HS-5 (cell line): ENCODE measurements around the gene MMP24.

Experiments
- DNase-seq: peaks from one replicate; pipeline ENCODE4 v3.0.0-alpha.2; 2012; ENCODE audit warnings: low read depth

MMP24 gene

DNA sequence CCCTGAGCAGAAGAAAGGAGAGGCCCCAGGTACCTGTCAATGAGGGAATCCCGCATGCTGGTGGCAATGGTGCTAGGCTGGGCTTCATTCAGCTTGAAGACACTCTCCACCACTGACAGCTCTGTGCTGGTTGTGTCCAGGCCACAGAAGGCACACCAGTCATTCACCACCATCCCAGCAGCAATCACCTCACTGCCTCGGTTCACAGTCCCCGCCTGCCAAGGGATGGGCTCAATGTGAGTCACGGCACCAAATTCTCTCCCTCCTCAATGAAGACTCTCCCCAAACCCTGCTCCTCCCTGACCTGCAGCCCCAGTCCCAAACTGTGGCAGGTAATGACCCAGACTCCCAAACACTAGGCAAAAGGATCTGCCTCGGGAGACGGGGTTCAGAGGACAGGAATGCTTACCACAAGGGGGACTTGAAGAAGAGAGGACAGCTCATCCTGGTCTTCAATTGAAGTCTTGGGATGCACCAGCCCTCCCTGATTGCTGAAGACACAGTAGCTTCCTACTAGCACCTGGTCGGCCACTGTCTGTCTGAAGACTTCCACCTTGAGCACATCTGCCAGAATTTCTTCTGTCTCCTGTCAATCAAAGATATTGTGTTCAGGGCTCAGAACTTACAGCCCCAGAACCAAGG is 53.2 kb downstream of the MMP24 start:
- DNase-seq, result no peak

- no peak for DNase-seq
These were observed 54.0 kb downstream of the MMP24 start for GRCh38 chr20:35280523-35280922.

GRCh38 chr20:35281506-35282101 is 55.1 kb downstream of the MMP24 start:
- no peak for DNase-seq

DNA sequence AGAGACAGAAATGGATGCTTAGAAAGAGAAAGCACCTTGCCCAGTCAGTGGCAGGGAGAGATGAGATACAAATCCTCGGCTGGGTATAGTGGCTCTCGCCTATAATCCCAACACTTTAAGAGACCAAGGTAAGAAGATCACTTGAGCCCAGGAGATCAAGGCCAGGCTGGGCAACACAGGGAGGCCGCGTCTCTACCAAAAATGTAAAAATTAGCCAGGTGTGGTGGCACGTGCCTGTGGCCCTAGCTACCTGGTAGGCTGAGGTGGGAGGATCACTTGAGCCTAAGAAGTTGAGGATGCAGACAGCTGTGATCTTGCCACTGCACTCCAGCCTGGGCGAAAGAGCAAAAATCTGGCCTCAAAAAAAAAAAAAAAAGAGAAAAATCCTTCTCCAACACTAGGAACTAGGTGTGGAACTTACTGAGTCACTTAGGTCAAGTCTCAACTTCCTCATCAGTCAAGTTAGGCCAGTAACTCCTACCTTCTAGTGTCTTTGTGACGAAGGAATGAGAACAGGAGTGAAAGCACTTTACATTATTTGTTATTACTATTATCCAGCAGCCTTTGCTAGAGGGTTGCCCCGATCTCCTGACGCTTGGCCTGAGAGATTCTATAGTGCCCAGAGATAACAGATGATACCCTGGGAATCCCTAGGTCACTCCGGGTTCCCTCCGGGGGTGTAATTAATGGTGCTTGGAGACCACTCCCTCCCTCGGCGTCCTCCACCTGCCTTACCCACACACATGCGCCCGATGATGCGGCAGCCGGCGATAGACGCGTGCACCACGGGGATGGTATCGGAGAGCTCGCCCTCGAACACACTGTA is 57.2 kb downstream of the MMP24 start:
- DNase-seq, result no peak

GRCh38 chr20:35284267-35284991 is 57.9 kb downstream of the MMP24 start, which contains the start of gene EIF6:
EIF6 (minus strand) TSS chr20:35284772; CDS start chr20:35284487, 285 bp downstream.
- no peak for DNase-seq

GRCh38 chr20:35284992-35285805 is 58.7 kb downstream of the MMP24 start:
- DNase-seq, result no peak

DNA sequence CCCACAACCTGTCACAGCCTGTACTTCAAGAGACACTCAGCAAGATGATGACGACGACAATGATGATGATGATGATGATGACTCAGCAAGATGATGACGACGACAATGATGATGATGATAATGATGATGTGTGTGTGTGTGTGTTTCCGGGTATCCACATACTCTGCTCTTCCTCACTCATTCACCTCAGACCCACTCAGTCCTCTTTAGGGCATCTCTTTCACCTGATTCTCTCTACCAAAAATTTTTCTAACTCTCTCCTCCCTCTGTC is 59.3 kb downstream of the MMP24 start:
- no peak for DNase-seq

DNA sequence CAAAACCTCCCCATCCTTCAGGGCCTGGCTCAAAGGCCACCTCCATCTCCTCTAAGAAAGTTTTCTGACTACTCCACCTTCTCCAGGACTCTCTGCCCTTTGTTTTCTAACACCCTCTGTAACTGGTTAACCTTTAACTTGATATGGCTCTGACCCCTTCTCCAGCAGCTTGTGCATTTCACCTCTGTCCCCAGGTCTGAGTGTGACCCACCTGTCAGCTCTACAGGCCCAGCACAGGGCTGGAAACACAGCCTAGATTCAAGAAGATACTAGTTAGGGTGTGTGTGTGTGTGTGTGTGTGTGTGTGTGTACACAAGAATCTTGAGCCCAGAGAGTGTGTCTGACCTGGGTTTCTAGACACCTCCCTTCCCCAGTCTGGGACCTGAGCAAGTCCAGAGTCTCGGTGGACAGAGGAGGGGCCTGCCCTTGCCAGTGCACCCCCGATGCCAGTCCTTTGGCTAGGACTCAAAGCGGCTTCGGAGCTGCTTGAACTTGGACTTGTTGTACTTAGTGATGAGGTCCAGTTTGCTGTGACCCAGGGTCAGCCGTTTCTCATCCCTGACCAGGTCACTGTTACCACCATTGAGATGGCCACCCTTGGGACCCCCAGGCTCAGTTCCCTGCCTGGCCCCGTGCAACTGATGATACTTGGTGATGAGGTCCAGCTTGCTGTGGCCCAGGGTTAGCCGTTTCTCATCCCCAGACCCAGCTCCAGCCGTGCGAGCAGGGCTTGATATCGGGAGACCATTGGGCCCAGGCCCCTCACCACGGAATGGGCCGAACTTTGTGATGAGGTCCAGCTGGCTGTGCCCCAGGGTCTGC is 59.8 kb downstream of the MMP24 start:
- no peak for DNase-seq

DNA sequence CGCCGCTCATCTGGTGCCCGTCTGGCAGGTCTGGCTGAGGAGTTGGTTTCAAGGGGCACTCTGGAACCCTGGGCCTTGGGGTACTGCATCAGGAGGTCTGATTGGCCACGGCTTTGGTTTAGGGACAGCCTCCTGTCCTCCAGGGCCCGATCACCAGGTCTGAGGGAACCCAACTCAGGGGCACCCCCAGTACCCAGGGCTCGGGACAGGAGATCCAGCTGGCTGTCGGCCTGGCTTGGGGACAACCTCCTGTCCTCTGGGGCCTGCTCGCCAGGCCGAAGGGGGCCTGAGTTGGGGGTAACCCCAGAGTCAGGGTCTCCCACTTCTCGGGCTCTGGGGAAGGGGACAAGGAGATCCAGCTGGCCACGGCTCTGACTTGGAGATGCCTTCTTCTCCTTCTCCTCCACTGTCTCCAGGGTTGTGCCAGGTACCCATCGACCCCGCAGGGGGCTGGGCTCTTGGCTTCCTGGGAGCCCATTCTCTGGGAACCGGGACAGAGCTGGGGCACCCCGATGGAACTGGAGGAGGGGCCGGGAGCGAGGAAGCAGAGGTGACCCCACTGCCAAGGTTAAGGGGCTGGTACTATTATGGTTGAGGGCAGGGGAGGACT is 60.5 kb downstream of the MMP24 start:
- DNase-seq, result no peak

- DNase-seq, result no peak
These were observed 61.2 kb downstream of the MMP24 start for GRCh38 chr20:35287509-35288324.

DNA sequence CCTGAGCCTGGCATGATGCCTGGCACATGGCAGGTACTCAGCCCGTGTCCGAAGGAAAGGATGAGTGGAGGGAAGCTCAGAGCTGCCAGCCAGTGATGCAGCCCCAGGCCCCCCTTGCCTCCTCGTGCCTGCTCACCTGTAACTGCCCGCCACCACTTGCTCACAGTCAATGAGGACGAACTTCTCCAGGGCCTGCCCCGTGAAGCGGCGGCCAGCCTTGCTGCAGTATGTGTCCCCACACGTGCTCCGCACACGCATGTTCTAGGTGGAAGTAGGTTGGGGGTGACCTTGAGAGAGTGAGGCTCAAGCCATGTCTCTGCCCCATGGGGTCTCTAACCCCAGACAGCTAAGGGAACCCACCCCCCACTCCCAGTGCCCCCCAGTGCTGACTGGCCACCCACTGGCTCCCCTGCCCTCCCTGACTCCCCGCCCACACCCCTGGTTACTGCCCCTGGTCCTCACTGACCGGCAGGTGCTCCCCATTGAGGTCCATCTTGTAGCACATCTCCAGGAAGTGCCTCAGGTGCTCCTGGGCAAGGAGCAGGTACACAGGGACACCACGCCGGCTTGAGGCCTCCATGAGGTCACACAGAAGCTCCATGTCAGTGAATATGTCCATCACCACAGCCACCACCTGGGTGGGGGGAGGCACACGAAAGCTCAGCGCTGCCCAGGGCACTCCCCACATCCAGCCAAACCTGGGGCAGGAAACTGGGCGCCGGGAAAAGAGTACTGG is 62.0 kb downstream of the MMP24 start:
- no peak for DNase-seq

- DNase-seq, result no peak
These were observed 63.8 kb downstream of the MMP24 start for GRCh38 chr20:35290186-35290886.

DNA sequence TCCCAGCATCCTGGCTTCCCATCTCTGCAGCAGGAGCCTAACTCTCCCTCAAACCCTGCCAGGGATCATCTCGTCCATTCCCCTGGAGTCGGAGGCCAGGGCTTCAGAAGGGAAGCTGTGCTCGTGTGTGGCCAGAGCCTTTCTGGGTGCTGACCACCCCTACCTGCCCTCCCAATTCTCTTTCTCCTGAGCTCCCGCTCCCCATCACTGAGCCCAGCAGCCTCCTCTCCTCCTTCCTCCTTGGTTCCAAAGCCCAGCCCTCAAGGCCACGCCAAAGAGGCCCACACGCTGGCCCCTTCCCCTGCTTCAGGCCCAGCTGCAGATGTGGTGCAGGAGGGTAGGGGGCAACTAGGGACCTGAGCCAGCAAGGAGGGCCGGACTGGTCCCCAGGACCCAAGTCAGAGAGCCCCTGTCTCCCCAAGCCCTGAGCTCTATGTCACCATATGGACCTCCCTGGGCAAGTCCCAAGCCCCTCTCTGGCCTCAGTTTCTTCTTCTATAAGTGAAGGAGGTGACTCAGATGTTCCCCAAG is 64.5 kb downstream of the MMP24 start:
- DNase-seq, result no peak

DNA sequence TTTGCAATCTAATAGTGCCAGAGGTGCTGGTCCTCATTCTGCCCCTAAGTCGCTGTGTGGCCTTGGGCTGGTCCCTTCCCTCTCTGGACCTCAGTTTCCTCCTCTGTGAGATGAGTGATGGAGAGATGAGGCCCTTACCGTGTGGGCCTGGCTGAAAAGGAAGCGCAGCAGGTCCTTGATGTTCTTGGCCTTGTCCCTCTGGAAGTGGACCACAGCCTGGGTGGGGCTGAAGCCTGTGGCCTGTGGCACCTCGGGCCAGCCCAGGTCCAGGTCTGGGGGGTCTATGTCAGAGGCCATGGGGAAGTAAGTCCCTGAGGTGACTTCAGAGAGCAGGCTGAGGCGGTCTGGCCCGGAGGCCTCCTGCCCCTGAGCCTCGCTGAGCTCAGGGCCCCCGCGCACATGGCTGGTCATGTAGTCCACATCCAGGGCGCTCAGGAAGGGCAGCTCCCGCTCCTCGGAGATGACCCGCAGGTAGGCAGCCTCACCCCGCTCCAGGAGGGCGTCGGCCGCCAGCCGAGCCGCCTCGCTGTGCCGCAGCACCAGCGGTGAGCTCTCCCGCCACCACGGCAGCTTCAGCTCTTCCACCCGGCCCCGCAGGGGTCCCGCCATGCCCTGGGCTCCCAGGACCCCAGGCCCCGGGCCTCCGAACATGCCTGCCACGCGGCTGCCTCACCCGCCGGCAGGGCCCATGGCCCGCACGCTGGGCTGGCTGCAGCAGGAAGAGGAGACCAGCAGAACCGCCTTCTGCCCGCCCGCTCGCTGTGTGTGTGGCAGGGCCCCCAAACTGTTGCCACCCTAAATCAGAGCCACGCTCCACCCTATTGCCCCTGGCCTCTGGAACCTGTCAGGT is 65.4 kb downstream of the MMP24 start, which contains the start of gene FAM83C:
FAM83C (minus strand) TSS at position 772 of the 850 bp plus-strand sequence; CDS start at position 651, 121 bp downstream.
- DNase-seq, result no peak

- DNase-seq, result no peak
These were observed 66.2 kb downstream of the MMP24 start for GRCh38 chr20:35292504-35293285.
